NCI-H1092 (cell line): ENCODE results near the gene TRUB1.
"Not testable (repeated sequence)": the region's sequence is repeated elsewhere in the genome, so short reads cannot be mapped to it uniquely, and the experiment has no call there.

Experiments
- DNase-seq: peaks from one replicate; lab custom pipeline; 2025; lab: John Stamatoyannopoulos, UW

Gene TRUB1

DNA sequence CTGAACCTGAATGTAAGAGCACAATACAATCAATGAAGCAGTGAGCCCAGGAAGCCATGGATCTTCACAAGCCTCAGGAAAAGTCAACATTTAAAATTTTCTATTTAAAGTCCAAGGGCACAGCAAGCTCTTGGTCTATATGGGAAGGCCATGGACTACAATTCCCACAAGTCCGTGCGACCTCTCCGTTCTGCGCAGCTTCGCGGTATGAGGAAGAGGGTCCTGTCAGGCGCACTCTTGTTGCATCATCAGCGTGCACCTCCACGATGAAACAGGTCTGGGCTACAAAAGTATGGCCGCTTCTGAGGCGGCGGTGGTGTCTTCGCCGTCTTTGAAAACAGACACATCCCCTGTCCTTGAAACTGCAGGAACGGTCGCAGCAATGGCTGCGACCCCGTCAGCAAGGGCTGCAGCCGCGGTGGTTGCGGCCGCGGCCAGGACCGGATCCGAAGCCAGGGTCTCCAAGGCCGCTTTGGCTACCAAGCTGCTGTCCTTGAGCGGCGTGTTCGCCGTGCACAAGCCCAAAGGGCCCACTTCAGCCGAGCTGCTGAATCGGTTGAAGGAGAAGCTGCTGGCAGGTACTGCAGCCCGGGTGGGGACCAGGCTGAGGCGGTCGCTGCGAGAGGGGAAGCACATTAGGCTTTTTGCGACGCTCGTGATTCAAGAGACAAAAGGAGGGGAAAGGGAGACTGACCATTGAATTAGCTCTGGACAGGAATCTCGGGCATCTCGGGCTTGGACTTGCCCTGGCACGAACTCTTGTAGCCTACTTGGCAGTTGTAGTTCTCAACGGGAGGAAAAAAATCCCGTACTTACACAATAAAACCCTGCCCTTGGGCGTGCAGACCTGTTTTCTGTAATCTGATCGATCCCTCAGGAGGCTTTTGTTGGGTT lies at the start of gene TRUB1:
TSS of gene TRUB1 (plus strand) at position 234 of the 894 bp plus-strand sequence. CDS start at position 293, 59 bp downstream.
- peak; percentile 88 for DNase-seq

DNA sequence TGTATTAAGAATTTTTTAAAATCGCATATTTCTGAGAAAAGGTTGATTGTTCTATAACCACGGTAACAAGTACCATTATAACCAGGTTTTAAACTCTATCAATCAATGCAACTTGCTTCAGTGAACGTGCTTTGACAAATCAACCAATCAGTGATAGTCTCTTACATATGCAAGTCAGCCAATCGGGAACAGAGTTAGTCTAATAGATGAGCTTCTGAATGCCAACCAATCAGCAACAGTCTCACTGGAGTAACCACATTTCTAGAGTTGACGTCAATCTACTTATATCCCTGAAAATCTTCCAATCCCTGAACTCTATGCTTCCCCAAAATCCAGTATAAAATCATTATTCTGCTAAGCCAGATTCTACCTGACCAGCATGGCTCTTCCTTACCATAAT lies 44.7 kb upstream of the TRUB1 start:
- DNase-seq = no peak

DNA sequence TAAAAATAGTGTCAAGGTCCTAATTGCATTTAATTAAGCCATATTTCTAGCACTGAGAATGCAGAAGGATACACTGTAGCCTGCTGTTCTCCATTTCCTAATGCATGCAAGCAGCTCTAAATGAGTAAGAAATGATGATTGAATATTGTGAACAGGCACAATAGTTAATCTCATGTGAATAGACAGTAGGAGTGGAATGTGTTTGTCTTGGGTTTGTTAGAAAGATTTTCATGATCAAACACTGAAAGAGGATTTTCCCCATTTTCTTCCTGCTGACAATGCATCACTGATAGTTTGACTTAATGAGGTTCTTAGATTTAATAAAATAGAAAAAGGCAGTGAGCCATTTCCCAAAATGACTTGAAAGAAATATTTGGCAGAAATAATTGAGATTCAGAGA lies 43.1 kb upstream of the TRUB1 start:
- no peak for DNase-seq

GRCh38 chr10:114897011-114897410 lies 41.0 kb upstream of the TRUB1 start:
- not testable (repeated sequence) for DNase-seq

GRCh38 chr10:114897593-114897992 lies 40.4 kb upstream of the TRUB1 start:
- DNase-seq = no peak

DNA sequence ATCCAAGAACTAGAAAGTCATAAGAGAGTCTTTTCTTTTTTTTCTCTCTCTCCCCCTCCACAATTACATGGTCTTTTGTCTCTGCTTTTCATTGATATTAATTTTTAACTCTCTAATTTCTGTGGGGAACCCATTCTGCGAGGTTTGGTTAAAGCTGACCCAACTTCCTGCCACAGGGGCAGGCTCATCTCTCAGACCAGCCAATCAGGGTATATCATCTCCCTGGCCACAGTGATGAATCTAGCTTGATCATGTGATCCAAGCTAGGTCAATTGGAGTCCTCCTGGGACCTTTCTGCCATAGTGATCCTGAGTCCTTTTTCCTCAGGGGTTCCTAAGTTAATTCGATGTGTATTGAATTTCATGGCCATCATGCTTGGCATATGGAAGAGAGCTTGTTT lies 38.0 kb upstream of the TRUB1 start:
- no peak for DNase-seq

GRCh38 chr10:114900658-114901057 lies 37.3 kb upstream of the TRUB1 start:
- DNase-seq = no peak

DNA sequence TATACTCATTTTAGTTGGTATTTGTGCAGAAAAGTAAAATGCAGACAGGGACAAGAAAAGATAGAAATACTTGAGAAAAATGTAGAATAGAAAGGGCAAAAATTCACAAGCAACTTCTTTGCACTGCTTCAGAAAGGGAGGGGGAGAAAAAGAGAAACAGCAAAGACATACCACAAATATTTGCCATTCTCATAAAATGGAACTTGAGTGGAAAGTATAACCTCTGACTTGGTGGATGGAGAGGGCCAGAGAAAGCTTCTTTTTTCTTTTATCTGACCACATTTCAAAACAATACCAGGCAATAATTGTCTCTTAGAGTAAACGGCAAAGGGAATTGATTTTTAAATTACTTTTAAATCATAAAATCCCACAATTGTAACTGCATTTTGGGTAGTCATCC lies 35.8 kb upstream of the TRUB1 start:
- DNase-seq = no peak

GRCh38 chr10:114905450-114905849 lies 32.5 kb upstream of the TRUB1 start:
- no peak for DNase-seq

DNA sequence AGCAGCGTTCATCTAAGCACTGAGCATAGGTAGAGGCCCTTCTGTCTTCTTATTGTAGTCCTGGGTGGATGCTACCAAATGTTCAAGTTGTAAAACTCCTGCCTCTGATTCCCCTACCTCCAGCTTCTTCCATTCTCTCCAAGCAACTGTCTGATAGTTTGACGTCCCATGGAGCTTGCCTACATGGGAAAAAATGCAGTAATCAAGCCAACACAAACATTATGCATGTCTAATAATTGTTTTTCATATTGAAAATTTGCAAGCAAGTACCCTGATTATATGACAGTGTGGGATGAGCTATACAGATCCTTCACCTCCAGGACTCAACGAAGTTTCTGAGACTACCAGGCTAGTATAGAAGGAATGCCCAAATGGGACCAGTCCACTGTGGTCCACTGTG lies 31.0 kb upstream of the TRUB1 start:
- no peak for DNase-seq

GRCh38 chr10:114908896-114909295 lies 29.1 kb upstream of the TRUB1 start:
- no peak for DNase-seq

DNA sequence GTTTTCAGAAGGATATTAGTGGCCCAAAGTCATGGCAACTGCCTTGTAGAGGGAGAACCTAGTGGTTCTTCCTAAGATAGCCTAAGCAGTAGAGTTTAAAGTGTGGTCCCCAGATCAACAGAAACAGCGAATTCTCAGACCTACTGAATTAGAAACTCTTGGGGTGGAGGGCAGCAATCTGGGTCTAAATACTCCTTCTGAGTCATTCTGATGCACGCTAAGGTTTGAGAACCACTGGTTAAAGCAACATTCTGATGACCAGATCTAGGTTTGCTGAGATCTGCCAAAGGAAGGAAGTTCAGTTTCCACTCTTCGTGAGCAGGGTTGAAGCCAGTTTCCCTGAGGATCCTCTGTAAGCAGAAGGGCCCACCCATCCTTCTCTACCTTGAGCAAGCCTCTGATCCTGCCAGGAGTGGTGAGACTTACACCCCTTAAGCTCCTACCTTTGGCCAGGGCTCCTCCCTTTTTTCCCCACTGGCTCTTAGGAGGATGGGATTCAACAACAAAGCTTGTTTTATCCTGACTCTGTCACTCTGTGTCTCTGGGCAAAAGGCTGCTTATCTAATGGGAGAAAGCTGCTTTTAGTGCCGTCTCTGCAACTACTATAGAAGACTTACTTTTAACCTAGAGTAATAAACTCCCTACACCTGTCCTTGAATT lies 26.8 kb upstream of the TRUB1 start:
- no peak for DNase-seq

- DNase-seq = no peak
These were observed 26.1 kb upstream of the TRUB1 start for GRCh38 chr10:114911801-114912469.

DNA sequence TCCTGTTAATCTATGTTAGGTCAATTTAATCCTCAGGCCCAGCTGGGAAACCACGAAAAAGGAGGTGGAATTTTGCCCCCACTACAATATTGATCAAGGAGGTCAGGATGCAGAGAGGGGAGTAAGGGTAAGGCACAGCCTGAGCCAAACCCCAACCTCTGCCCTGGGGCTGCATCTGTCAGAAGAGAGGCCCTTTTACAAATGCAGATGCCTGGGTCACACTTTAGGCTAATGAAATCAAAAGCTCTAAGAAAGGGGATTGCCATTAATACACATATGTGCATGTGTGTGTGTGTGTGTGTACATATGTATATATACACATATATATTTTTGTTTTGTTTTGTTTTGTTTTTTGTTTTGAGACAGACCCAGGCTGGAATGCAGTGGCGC lies 25.5 kb upstream of the TRUB1 start:
- DNase-seq = no peak

DNA sequence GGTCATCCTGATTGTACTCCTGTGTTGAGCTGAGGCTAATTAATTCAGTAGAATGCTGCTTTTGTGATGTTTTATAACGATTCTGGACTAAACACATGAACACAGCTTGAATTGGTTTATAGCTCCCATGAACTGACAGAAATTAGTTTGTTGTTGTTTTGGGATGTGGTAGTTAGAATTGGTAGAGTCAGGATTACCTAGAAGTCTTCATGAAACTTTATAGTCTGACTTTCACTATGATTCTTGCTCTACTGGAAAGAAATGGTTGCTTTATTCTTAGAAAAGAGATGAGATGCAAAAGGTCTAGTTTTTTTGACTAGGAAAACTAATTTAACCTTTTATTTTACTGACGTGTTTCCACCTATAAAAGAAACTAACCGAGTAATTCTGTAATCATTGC lies 23.4 kb upstream of the TRUB1 start:
- no peak for DNase-seq

GRCh38 chr10:114915294-114915693 lies 22.7 kb upstream of the TRUB1 start:
- no peak for DNase-seq

GRCh38 chr10:114916653-114917052 lies 21.3 kb upstream of the TRUB1 start:
- no peak for DNase-seq

GRCh38 chr10:114917459-114917858 lies 20.5 kb upstream of the TRUB1 start:
- DNase-seq = no peak

- DNase-seq = no peak
These were observed 19.9 kb upstream of the TRUB1 start for GRCh38 chr10:114917927-114918672.

DNA sequence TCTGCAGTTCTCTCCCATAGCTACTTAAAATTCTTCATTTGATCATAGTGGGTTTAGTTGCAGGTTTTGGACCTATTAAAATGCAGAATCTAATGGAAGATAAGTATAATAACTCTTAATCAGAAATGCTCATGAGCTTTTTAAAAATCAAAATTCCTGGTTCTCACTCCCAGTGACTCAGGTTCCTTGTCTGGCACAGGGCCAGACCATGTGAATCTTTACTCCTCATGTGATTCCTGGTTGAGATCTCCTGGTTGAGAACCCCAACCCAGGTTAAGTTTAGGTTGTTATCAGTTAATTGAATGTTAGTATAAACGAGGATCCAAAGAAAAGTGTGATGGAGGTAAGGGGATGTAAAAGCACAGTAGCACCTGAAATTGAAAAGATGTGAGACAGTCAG lies 17.5 kb upstream of the TRUB1 start:
- DNase-seq = no peak

GRCh38 chr10:114922003-114922402 lies 16.0 kb upstream of the TRUB1 start:
- no peak for DNase-seq

DNA sequence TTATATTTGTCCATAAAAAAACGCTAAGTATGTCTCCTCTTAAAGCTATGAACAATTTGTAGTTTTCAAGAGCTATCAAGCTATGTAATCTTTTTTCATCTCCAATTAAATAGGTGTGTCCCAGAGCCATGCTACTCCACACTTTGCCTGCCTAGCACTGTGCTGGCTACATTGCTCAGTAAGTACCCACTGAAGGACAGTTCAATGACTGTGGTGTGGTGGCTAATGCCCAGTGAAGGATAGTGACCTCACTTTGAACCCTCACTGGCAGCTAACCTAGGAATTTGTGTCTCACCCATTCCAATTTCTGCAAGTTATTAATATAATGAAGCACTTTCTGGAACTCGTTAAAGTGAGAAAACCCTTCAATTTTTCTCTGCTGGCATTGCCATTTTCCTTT lies 14.4 kb upstream of the TRUB1 start:
- no peak for DNase-seq
